ENCODE measurements around the gene DRC7. TPM values are rescaled to one million over a fixed set of nuclear protein-coding genes. Genes with fewer than 3 reads are reported as not detected.

Gene DRC7
- total RNA-seq, 4 donors from 2014 or later, result not detected

DNA sequence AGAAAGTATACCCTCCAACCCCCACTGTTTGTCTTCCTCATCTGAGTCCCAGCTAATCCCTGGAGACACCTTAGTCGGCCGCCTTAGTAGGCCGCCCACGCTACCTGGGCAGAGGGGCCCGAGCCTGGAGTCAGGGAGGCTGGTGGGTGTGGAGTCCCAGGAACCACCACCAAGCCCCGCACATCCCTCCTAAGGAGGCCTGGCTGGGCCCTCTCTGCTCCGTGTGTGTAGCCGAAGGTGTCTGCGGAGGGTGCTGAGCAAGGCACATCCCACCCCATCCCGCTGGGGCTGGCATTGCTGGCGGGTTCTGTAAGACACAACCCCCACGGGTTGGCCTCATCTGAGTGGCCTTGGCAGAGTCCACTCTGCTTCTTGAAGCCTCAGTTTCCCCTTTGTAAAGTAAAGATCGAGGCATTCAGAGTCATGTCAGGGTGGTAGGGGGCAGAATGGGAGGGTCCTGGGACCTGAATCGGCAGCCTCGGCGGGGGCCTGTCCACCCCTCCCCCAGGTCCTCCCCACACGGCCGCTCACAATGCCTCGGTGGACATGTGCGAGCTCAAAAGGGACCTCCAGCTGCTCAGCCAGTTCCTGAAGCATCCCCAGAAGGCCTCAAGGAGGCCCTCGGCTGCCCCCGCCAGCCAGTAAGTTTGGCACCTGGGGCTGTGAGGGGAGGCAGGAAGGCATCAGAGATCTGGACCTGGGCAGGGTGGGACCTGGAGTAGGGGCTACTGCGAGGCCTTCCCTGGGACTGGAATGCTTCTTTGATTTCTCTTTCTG lies 41.7 kb upstream of the DRC7 start:
- Histone ChIP-seq H3K4me3 (no peak overlapping the region), H3K27me3 (no peaks in the 10 kb centered on the region), H3K4me1 (peaks cover 0 to 3% (median under 1%) of the 10 kb centered on the region in 4 donors), H3K9me3 (no peaks in the 10 kb centered on the region), H3K27ac (no peak overlapping the region), H3K36me3 (peaks cover 0 to 9% (median 0%) of the 10 kb centered on the region in 3 donors)
- TF ChIP-seq POLR2A (IDR thresholded peaks at IDR 0.05), result no peak
- TF ChIP-seq, protein P1, sequence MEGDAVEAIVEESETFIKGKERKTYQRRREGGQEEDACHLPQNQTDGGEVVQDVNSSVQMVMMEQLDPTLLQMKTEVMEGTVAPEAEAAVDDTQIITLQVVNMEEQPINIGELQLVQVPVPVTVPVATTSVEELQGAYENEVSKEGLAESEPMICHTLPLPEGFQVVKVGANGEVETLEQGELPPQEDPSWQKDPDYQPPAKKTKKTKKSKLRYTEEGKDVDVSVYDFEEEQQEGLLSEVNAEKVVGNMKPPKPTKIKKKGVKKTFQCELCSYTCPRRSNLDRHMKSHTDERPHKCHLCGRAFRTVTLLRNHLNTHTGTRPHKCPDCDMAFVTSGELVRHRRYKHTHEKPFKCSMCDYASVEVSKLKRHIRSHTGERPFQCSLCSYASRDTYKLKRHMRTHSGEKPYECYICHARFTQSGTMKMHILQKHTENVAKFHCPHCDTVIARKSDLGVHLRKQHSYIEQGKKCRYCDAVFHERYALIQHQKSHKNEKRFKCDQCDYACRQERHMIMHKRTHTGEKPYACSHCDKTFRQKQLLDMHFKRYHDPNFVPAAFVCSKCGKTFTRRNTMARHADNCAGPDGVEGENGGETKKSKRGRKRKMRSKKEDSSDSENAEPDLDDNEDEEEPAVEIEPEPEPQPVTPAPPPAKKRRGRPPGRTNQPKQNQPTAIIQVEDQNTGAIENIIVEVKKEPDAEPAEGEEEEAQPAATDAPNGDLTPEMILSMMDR (IDR thresholded peaks at IDR 0.05), result no peak
- DNase-seq, result no peak

DNA sequence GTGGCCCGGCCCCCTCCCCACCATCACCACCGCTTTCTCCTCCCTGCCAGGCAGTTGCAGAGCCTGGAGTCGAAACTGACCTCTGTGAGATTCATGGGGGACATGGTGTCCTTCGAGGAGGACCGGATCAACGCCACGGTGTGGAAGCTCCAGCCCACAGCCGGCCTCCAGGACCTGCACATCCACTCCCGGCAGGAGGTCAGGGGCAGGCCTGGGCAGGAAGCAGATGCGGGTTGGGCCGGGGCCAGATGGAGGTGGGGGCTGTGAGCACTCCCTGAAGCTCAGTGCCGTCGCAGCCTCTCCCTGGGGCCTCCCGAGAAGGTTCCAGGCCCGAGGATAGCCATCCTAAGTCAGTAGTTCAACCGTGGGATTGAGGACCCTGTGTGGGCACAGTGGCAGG lies 40.7 kb upstream of the DRC7 start:
- DNase-seq, result no peak
- no peaks in the 10 kb centered on the region for H3K9me3 ChIP-seq
- no peak overlapping the region for H3K4me3 ChIP-seq
- TF ChIP-seq POLR2A (IDR thresholded peaks at IDR 0.05), result no peak
- TF ChIP-seq, protein P1 (IDR thresholded peaks at IDR 0.05), result no peak
- H3K36me3 ChIP-seq, result peaks cover 0 to 9% (median 0%) of the 10 kb centered on the region in 3 donors
- H3K27me3 ChIP-seq, result no peaks in the 10 kb centered on the region
- H3K4me1 ChIP-seq, result peaks cover 0 to under 1% (median 0%) of the 10 kb centered on the region in 4 donors
- H3K27ac ChIP-seq, result no peak overlapping the region

DNA sequence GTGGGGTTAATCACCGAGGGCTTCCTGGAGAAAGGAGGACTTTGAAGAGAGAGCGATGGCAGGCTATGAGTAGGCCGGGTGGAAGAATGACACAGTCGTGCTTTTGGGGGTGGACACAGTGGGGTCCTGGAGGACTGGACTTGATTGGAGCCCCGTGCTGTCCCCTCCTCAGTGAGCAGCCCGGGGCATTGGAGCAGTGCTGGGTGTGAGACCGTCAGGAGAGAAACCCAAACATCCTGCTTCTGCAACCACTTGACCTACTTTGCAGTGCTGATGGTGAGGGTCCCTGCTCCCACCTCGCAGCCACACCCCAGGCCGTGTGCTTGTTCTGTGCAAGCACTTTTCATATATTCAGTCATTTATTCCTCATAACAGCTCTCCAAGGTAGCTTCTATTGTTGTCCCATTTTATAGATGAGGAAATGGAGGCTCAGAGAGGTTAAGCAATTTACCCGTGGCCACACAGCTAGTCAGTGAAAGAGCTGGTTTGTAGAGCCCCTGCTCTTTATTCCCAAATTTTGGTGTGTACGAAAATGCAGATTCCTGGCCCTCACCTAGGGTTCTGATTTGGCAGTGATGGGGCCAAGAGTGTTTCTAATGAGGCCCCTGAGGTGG lies 38.2 kb upstream of the DRC7 start:
- TF ChIP-seq POLR2A (IDR thresholded peaks at IDR 0.05), result no peak
- TF ChIP-seq, protein P1 (IDR thresholded peaks at IDR 0.05), result no peak
- Histone ChIP-seq H3K27me3 (no peaks in the 10 kb centered on the region), H3K36me3 (peaks cover 0 to 15% (median 0%) of the 10 kb centered on the region in 3 donors), H3K4me1 (no peaks in the 10 kb centered on the region), H3K27ac (no peak overlapping the region), H3K4me3 (no peak overlapping the region), H3K9me3 (no peaks in the 10 kb centered on the region)
- no peak for DNase-seq

DNA sequence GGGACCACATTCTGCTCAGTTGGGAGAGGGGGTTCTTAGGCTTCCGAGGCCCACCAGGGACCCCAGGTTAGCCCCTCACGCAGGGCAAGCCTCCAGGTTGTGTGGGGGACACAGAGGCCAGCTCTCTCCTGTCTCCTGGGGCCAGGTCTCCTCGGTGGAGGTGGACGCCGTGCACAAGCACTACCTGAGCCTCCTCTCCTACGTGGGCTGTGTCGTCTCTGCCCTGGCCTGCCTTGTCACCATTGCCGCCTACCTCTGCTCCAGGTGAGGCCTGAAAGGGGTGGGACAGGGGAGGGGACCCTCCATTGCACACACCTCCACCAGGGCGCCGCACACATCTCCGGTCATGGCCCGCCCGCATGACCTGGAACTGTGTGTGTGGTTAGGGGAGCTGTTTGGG lies 37.4 kb upstream of the DRC7 start:
- Histone ChIP-seq H3K4me1 (no peaks in the 10 kb centered on the region), H3K36me3 (peaks cover 0 to 18% (median 0%) of the 10 kb centered on the region in 3 donors)
- DNase-seq, result no peak

DNA sequence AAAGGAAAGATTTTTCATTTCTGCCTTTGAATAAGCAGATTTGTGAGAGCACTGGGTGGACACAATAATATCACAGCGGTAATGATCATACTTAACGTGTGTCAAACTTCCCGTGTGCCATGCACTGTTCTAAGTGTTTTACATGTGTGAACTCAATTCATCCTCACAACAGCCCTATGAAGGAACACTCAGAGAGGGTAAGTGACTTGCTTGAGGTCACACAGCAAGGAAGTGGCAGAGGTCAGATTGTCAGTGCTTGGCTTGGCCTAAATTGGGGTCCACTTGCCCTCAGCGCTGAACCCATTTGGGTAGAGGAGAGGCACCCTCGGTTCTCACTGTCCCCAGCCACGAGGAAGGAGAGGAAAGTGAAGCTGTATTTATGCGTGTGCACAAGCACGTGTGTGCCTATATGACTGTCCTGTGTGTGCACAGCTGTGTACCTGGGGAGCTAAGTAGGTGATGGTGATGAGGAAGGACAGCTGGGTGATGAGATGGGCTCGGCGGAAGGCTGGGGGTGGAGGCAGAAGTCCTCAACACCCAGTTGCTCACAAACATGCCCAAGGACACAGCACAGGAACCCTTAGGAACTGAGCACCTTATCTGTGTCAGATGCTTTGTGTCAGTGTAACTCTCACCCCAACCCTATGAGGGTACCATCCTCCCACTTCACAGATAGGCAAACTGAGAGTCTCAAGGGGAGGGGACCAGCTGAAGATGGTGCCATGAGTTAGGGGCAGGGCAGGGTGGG lies 36.3 kb upstream of the DRC7 start:
- no peak overlapping the region for H3K27ac ChIP-seq
- H3K4me3 ChIP-seq, result no peak overlapping the region
- no peak for TF ChIP-seq POLR2A (IDR thresholded peaks at IDR 0.05)
- TF ChIP-seq, protein P1 (IDR thresholded peaks at IDR 0.05), result no peak
- DNase-seq, result no peak
- no peaks in the 10 kb centered on the region for H3K4me1 ChIP-seq
- H3K27me3 ChIP-seq, result no peaks in the 10 kb centered on the region
- H3K9me3 ChIP-seq, result no peaks in the 10 kb centered on the region
- H3K36me3 ChIP-seq, result peaks cover 0 to 19% (median 0%) of the 10 kb centered on the region in 3 donors

More for the DNA sequence above, 37.4 kb upstream of the DRC7 start:
- H3K9me3 ChIP-seq, result no peaks in the 10 kb centered on the region
- TF ChIP-seq POLR2A (IDR thresholded peaks at IDR 0.05), result no peak
- TF ChIP-seq, protein P1 (IDR thresholded peaks at IDR 0.05), result no peak
- H3K27me3 ChIP-seq, result no peaks in the 10 kb centered on the region
- H3K27ac ChIP-seq, result no peak overlapping the region
- H3K4me3 ChIP-seq, result no peak overlapping the region

All from Peyer's patch (tissue), 4 donors.